HG03439 (cell line): ENCODE measurements around the gene EML6.

Source experiments
- ATAC-seq: cut with Tn5 transposase; IDR thresholded peaks from one replicate; pipeline ENCODE4 v1.9.1; 2021; ENCODE audit warnings: mild to moderate bottlenecking, moderate library complexity; ENCODE audit not compliant: unreplicated experiment

EML6 gene

GRCh38 chr2:55012672-55013484 lies 289.4 kb downstream of the EML6 start:
- no peak for ATAC-seq

- no peak for ATAC-seq
Observed at GRCh38 chr2:55013936-55014335, 290.5 kb downstream of the EML6 start.

- ATAC-seq = no peak
Observed at GRCh38 chr2:55014962-55015939, 291.8 kb downstream of the EML6 start.

GRCh38 chr2:55017428-55017827 lies 294.0 kb downstream of the EML6 start:
- ATAC-seq = no peak

GRCh38 chr2:55017880-55018279 lies 294.4 kb downstream of the EML6 start:
- no peak for ATAC-seq

- ATAC-seq = no peak
Observed at GRCh38 chr2:55018619-55019018, 295.2 kb downstream of the EML6 start.

- ATAC-seq = no peak
Observed at GRCh38 chr2:55019526-55020258, 296.2 kb downstream of the EML6 start.
